GM21619 (cell line): Measurements from ENCODE around the gene TBC1D19.

Experiments
- ATAC-seq: cut with Tn5 transposase; IDR thresholded peaks from one replicate; pipeline ENCODE4 v1.9.1; 2021; ENCODE audit not compliant: unreplicated experiment

Gene TBC1D19

GRCh38 chr4:26772096-26772873 is 188.4 kb downstream of the TBC1D19 start:
- ATAC-seq: no peak

- ATAC-seq: no peak
These were observed 195.3 kb downstream of the TBC1D19 start for GRCh38 chr4:26779224-26779623.

GRCh38 chr4:26779674-26780073 is 195.8 kb downstream of the TBC1D19 start:
- ATAC-seq: no peak

GRCh38 chr4:26780539-26780938 is 196.7 kb downstream of the TBC1D19 start:
- ATAC-seq: peak; percentile 99

- no peak for ATAC-seq
These were observed 198.4 kb downstream of the TBC1D19 start for GRCh38 chr4:26782168-26782829.

GRCh38 chr4:26782830-26783202 is 198.9 kb downstream of the TBC1D19 start:
- ATAC-seq: no peak

- ATAC-seq: no peak
These were observed 200.5 kb downstream of the TBC1D19 start for GRCh38 chr4:26784207-26784865.

- ATAC-seq: no peak
These were observed 201.4 kb downstream of the TBC1D19 start for GRCh38 chr4:26785312-26785711.

GRCh38 chr4:26785810-26786209 is 201.9 kb downstream of the TBC1D19 start:
- no peak for ATAC-seq

- ATAC-seq: no peak
These were observed 203.0 kb downstream of the TBC1D19 start for GRCh38 chr4:26786916-26787315.

- no peak for ATAC-seq
These were observed 203.8 kb downstream of the TBC1D19 start for GRCh38 chr4:26787461-26788340.

GRCh38 chr4:26788341-26788733 is 204.5 kb downstream of the TBC1D19 start:
- no peak for ATAC-seq

- ATAC-seq: no peak
These were observed 205.3 kb downstream of the TBC1D19 start for GRCh38 chr4:26789208-26789607.

GRCh38 chr4:26791346-26791745 is 207.5 kb downstream of the TBC1D19 start:
- ATAC-seq: no peak

GRCh38 chr4:26792639-26793038 is 208.8 kb downstream of the TBC1D19 start:
- no peak for ATAC-seq

- ATAC-seq: no peak
These were observed 209.9 kb downstream of the TBC1D19 start for GRCh38 chr4:26793735-26794134.

- no peak for ATAC-seq
These were observed 212.2 kb downstream of the TBC1D19 start for GRCh38 chr4:26796081-26796480.

- ATAC-seq: no peak
These were observed 218.9 kb downstream of the TBC1D19 start for GRCh38 chr4:26802790-26803189.

- no peak for ATAC-seq
These were observed 219.5 kb downstream of the TBC1D19 start for GRCh38 chr4:26803211-26803861.

GRCh38 chr4:26804451-26804850 is 220.6 kb downstream of the TBC1D19 start:
- ATAC-seq: no peak

GRCh38 chr4:26804925-26805324 is 221.0 kb downstream of the TBC1D19 start:
- ATAC-seq: no peak
